CD14-positive monocyte (primary cell): Measurements from ENCODE around the gene RREB1. TPM values are rescaled to one million over a fixed set of nuclear protein-coding genes. Genes with fewer than 3 reads are reported as not detected.

Source experiments
- DNase-seq, 3 donors: peaks; one replicate each; pipeline ENCODE4 v3.0.0-alpha.2; 2011 to 2022
- H2AFZ ChIP-seq: 2 replicates; pipeline ENCODE4 v1.6.0; 2012; ENCODE audit warnings: mild to moderate bottlenecking, low read depth, low read length, inconsistent platforms; ENCODE audit not compliant: insufficient read depth, poor library complexity, severe bottlenecking
- H3K27ac ChIP-seq, 2 donors: 1 replicate in 1 of 2; 2 replicates in 1 of 2; pipeline ENCODE4 v1.5.1; 2012 to 2013; ENCODE audit warnings: low read length in 2 of 2, control low read depth in 1 of 2, inconsistent platforms in 1 of 2, low read depth in 1 of 2, mild to moderate bottlenecking in 1 of 2
- H3K27me3 ChIP-seq, 2 donors: one replicate each; pipeline versions ENCODE4 v1.6.0 to v1.6.1; 2011 to 2013; ENCODE audit warnings: low read length in 2 of 2; ENCODE audit not compliant: control insufficient read depth in 2 of 2, insufficient read depth in 2 of 2
- H3K36me3 ChIP-seq, 2 donors: replicated peaks in 1 of 2; 1 replicate in 1 of 2; 2 replicates in 1 of 2; pipeline versions ENCODE4 v1.5.1 to v1.6.1; 2012 to 2013; ENCODE audit warnings: low read length in 2 of 2, control low read depth in 1 of 2, inconsistent platforms in 1 of 2, mild to moderate bottlenecking in 1 of 2; ENCODE audit not compliant: insufficient read depth in 2 of 2, control insufficient read depth in 1 of 2
- H3K4me1 ChIP-seq, 2 donors: 1 replicate in 1 of 2; 2 replicates in 1 of 2; pipeline versions ENCODE4 v1.5.1 to v1.6.1; 2012 to 2013; ENCODE audit warnings: low read length in 2 of 2, control low read depth in 1 of 2, inconsistent platforms in 1 of 2, mild to moderate bottlenecking in 1 of 2, moderate library complexity in 1 of 2; ENCODE audit not compliant: insufficient read depth in 2 of 2, control insufficient read depth in 1 of 2
- H3K4me2 ChIP-seq: replicated peaks from 2 replicates; pipeline ENCODE3; 2012; ENCODE audit warnings: low read length, moderate library complexity, mild to moderate bottlenecking; ENCODE audit not compliant: poor library complexity, severe bottlenecking; ENCODE audit errors: extremely low read depth
- H3K4me3 ChIP-seq, 3 experiments: fragments of 200-600 bp in 1 of 3; sonication (generic) in 1 of 3; replicated peaks in 1 of 3; 1 replicate in 2 of 3; 2 replicates in 1 of 3; pipeline ENCODE4 v1.5.1; 2011 to 2013; ENCODE audit warnings: low read length in 3 of 3, mild to moderate bottlenecking in 3 of 3, control low read depth in 2 of 3, low read depth in 2 of 3, inconsistent platforms in 1 of 3, moderate library complexity in 1 of 3
- H3K79me2 ChIP-seq: 2 replicates; pipeline ENCODE4 v1.6.0; 2012; ENCODE audit warnings: mild to moderate bottlenecking, control low read depth, inconsistent platforms, low read length, moderate library complexity; ENCODE audit not compliant: insufficient read depth
- H3K9ac ChIP-seq: 2 replicates; pipeline ENCODE4 v1.6.0; 2017; ENCODE audit warnings: low read length, mild to moderate bottlenecking; ENCODE audit not compliant: insufficient read depth, poor library complexity, severe bottlenecking
- H3K9me3 ChIP-seq, 2 donors: replicated peaks in 1 of 2; 1 replicate in 1 of 2; 2 replicates in 1 of 2; pipeline versions ENCODE4 v1.5.1 to v1.6.1; 2012 to 2013; ENCODE audit warnings: low read length in 2 of 2, control low read depth in 1 of 2; ENCODE audit not compliant: control insufficient read depth in 1 of 2, insufficient read depth in 1 of 2
- H4K20me1 ChIP-seq: 2 replicates; pipeline ENCODE4 v1.6.0; 2012; ENCODE audit warnings: mild to moderate bottlenecking, low read length, control low read depth, moderate library complexity; ENCODE audit not compliant: insufficient read depth
- H3K27ac Mint-ChIP-seq, 7 donors: one replicate each; pipeline ENCODE4 v1.8.0; 2020; ENCODE audit warnings: mild to moderate bottlenecking in 7 of 7, mixed read lengths in 7 of 7, moderate library complexity in 6 of 7, inconsistent platforms in 2 of 7
- H3K27me3 Mint-ChIP-seq, 3 donors: one replicate each; pipeline ENCODE4 v1.8.0; 2021 to 2022; ENCODE audit warnings: low read depth in 3 of 3, mild to moderate bottlenecking in 3 of 3, mixed read lengths in 3 of 3, moderate library complexity in 3 of 3, inconsistent platforms in 1 of 3
- H3K36me3 Mint-ChIP-seq, 2 donors: one replicate each; pipeline ENCODE4 v1.8.0; 2020; ENCODE audit warnings: mixed read lengths in 2 of 2, inconsistent platforms in 1 of 2, mild to moderate bottlenecking in 1 of 2
- H3K4me1 Mint-ChIP-seq: one replicate; pipeline ENCODE4 v1.8.0; 2020; ENCODE audit warnings: mild to moderate bottlenecking, mixed read lengths
- H3K4me3 Mint-ChIP-seq, 2 donors: one replicate each; pipeline ENCODE4 v1.8.0; 2020; ENCODE audit warnings: mild to moderate bottlenecking in 2 of 2, mixed read lengths in 2 of 2, moderate library complexity in 1 of 2
- H3K9me3 Mint-ChIP-seq, 7 donors: one replicate each; pipeline ENCODE4 v1.8.0; 2020 to 2022; ENCODE audit warnings: mixed read lengths in 7 of 7, mild to moderate bottlenecking in 6 of 7, moderate library complexity in 6 of 7, inconsistent platforms in 2 of 7
- WGBS: methylation state at CpG from one replicate; pipeline ENCODE4 v1.1.5; 2013; ENCODE audit warnings: missing lambda C conversion rate; ENCODE audit not compliant: insufficient coverage; 5-methylcytosine and 5-hydroxymethylcytosine counted together
- intact Hi-C, 2 donors: fragments of 100-400 bp; cut with micrococcal nuclease; formaldehyde crosslinking; loops; one replicate each; pipeline versions ENCODE4 v1.15.0 to v1.15.1; 2023
- polyA plus RNA-seq, 3 donors: library from polyadenylated mRNA; depleted of rRNA in 1 of 3; unstranded in 2 of 3; stranded (reverse) in 1 of 3; fragments of 300-500 nt in 2 of 3; fragments of >200 nt in 1 of 3; fragmentation: Illumina TruSeq in 2 of 3; gene quantifications; 1 replicate in 2 of 3; 2 replicates in 1 of 3; pipeline ENCODE4 v1.2.3, GENCODE V29; 2012 to 2021
- TF ChIP-seq, protein P1 (sequence below): fragments of 200-600 bp; IDR thresholded peaks from one replicate; pipeline ENCODE4 v1.8.0; 2022; ENCODE audit warnings: antibody characterized with exemption, mild to moderate bottlenecking

The RREB1 gene
- polyA plus RNA-seq, 3 donors: 2.1 to 15.3 (median 5.6) TPM

DNA sequence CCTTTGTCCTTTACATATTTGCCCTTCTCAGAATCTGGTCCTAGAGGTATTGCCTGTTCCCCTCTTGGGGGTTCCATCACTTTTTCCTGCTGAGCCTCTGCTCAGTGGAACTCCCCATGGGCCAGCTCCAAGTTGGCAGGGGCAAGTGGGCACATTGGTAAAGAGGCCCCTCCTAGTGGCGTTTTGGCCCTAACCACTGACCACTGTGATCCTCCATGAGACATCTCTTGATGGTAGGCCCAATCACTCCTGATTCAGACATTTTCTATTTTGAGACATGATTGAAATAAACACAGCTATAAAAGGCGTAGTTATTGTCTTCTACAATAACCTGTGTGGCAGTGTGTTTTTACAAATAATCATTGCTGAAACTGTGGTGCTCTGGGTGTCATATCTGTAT lies 83.0 kb downstream of the RREB1 start:
- no peak overlapping the region for H2AFZ ChIP-seq
- H3K79me2 ChIP-seq: peaks cover 78% of the 10 kb centered on the region
- WGBS: no CpG with 5 or more reads among the region's 2 CpGs
- no peak overlapping the region for H3K4me3 Mint-ChIP-seq
- H3K27ac ChIP-seq: peak overlapping the region in 1 of 2 donors; percentile 22
- TF ChIP-seq, protein P1, sequence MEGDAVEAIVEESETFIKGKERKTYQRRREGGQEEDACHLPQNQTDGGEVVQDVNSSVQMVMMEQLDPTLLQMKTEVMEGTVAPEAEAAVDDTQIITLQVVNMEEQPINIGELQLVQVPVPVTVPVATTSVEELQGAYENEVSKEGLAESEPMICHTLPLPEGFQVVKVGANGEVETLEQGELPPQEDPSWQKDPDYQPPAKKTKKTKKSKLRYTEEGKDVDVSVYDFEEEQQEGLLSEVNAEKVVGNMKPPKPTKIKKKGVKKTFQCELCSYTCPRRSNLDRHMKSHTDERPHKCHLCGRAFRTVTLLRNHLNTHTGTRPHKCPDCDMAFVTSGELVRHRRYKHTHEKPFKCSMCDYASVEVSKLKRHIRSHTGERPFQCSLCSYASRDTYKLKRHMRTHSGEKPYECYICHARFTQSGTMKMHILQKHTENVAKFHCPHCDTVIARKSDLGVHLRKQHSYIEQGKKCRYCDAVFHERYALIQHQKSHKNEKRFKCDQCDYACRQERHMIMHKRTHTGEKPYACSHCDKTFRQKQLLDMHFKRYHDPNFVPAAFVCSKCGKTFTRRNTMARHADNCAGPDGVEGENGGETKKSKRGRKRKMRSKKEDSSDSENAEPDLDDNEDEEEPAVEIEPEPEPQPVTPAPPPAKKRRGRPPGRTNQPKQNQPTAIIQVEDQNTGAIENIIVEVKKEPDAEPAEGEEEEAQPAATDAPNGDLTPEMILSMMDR: no peak
- H3K27me3 ChIP-seq: no peaks in the 10 kb centered on the region
- H3K9me3 ChIP-seq: no peaks in the 10 kb centered on the region
- H3K4me3 ChIP-seq: no peak overlapping the region
- peaks cover 46 to 80% of the 10 kb centered on the region in 2 donors for H3K36me3 ChIP-seq
- peaks cover 87 to 88% of the 10 kb centered on the region in 2 donors for H3K36me3 Mint-ChIP-seq
- no peaks in the 10 kb centered on the region for H3K9me3 Mint-ChIP-seq
- H3K27ac Mint-ChIP-seq: peak overlapping the region in 5 of 7 donors; percentile 22 to 93 (median 66)
- peaks cover 45% of the 10 kb centered on the region for H3K4me1 Mint-ChIP-seq
- H3K4me2 ChIP-seq: no peak overlapping the region
- no peak overlapping the region for H3K9ac ChIP-seq
- no peaks in the 10 kb centered on the region for H3K27me3 Mint-ChIP-seq
- intact Hi-C loops: no loop called here
- DNase-seq: no peak
- H3K4me1 ChIP-seq: peaks cover 38% of the 10 kb centered on the region in 2 donors
- peaks cover 6% of the 10 kb centered on the region for H4K20me1 ChIP-seq

GRCh38 chr6:7193122-7193521 lies 85.4 kb downstream of the RREB1 start:
- intact Hi-C loops: no loop called here
- no CpG with 5 or more reads among the region's 2 CpGs for whole genome bisulfite sequencing
- Histone ChIP-seq H3K9me3 (no peaks in the 10 kb centered on the region), H3K4me2 (no peak overlapping the region), H3K4me1 (peaks cover 16 to 18% of the 10 kb centered on the region in 2 donors), H3K36me3 (peaks cover 52 to 88% of the 10 kb centered on the region in 2 donors), H2AFZ (no peak overlapping the region), H3K9ac (no peak overlapping the region), H3K27me3 (no peaks in the 10 kb centered on the region), H3K27ac (no peak overlapping the region), H3K79me2 (peaks cover 87% of the 10 kb centered on the region), H4K20me1 (peaks cover 6% of the 10 kb centered on the region), H3K4me3 (no peak overlapping the region)
- peaks cover 28% of the 10 kb centered on the region for H3K4me1 Mint-ChIP-seq
- peaks cover 87 to 90% of the 10 kb centered on the region in 2 donors for H3K36me3 Mint-ChIP-seq
- TF ChIP-seq, protein P1: no peak
- no peak overlapping the region for H3K4me3 Mint-ChIP-seq
- DNase-seq: no peak
- H3K9me3 Mint-ChIP-seq: no peaks in the 10 kb centered on the region
- H3K27me3 Mint-ChIP-seq: no peaks in the 10 kb centered on the region
- peak overlapping the region in 2 of 7 donors; percentile 30 to 37 for H3K27ac Mint-ChIP-seq
